MM.1S (cell line): ENCODE results near the gene DGCR8.

Source experiments
- CTCF ChIP-seq: fragments of 300-600 bp; sonication (generic); IDR thresholded peaks from 2 replicates; pipeline ENCODE4 v1.5.1; 2016; ENCODE audit warnings: antibody characterized with exemption, low read length, mixed read lengths
- EZH2 ChIP-seq: fragments of 300-600 bp; sonication (generic); optimal IDR thresholded peaks from 2 replicates; pipeline ENCODE3; 2017; ENCODE audit warnings: low read depth, mild to moderate bottlenecking, antibody characterized with exemption, low read length, mixed read lengths

GRCh38 chr22:20095521-20095920 lies 15.5 kb downstream of the DGCR8 start:
- no peak for TF ChIP-seq EZH2
- no peak for TF ChIP-seq CTCF
